GM12878 (cell line): Measurements from ENCODE around the gene CRACDL.

Source experiments
- CHD1 ChIP-seq: IDR thresholded peaks from 2 replicates; pipeline ENCODE4 v1.6.1; 2012; ENCODE audit warnings: low read depth, low read length, improper control_type of control experiment
- TCF12 ChIP-seq: IDR thresholded peaks from 2 replicates; pipeline ENCODE4 v1.6.1; 2011; ENCODE audit warnings: low read depth, mild to moderate bottlenecking, low read length
- ZNF217 ChIP-seq: fragments of 450-650 bp; IDR thresholded peaks from 2 replicates; pipeline ENCODE4 v1.6.1; 2017; ENCODE audit warnings: antibody characterized with exemption, mild to moderate bottlenecking
- TF ChIP-seq, protein P1 (sequence below), 3 experiments: IDR thresholded peaks in 2 of 3; conservative IDR thresholded peaks in 1 of 3; 2 replicates each; pipeline ENCODE4 v1.5.1; 2011; ENCODE audit warnings: low read depth in 3 of 3, low read length in 3 of 3, mild to moderate bottlenecking in 3 of 3, control low read depth in 2 of 3, moderate library complexity in 2 of 3, inconsistent platforms in 1 of 3, mixed read lengths in 1 of 3; ENCODE audit not compliant: control insufficient read depth in 2 of 3, insufficient read depth in 1 of 3; ENCODE audit errors: extremely low read depth in 1 of 3
- TF ChIP-seq, protein P2 (sequence below): IDR thresholded peaks from 2 replicates; pipeline ENCODE4 v1.6.1; 2012; ENCODE audit warnings: mild to moderate bottlenecking, low read depth, low read length

DNA sequence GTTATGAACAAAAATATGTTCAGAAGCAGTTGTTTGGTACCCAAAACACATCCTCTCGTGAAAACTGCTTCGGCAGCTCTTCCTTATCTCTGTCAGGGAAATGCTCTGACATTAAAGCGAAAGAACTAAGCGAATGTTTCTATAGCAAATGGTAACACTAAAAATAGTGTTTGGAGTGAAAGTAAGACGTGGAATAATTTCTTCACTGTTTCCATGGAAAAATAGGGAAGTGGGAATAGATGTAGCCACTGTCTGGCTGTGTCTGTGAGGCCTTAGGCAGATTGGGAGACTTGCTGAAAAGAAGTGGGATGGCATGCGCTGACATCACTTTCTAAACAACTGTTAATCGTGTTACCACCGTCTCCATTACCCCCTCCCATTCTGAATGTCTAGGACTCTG, 11.5 kb upstream of the CRACDL start:
- TF ChIP-seq, protein P1, sequence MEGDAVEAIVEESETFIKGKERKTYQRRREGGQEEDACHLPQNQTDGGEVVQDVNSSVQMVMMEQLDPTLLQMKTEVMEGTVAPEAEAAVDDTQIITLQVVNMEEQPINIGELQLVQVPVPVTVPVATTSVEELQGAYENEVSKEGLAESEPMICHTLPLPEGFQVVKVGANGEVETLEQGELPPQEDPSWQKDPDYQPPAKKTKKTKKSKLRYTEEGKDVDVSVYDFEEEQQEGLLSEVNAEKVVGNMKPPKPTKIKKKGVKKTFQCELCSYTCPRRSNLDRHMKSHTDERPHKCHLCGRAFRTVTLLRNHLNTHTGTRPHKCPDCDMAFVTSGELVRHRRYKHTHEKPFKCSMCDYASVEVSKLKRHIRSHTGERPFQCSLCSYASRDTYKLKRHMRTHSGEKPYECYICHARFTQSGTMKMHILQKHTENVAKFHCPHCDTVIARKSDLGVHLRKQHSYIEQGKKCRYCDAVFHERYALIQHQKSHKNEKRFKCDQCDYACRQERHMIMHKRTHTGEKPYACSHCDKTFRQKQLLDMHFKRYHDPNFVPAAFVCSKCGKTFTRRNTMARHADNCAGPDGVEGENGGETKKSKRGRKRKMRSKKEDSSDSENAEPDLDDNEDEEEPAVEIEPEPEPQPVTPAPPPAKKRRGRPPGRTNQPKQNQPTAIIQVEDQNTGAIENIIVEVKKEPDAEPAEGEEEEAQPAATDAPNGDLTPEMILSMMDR (IDR thresholded peaks at IDR 0.05 in 2 of 3, conservative IDR thresholded peaks at IDR 0.05 in 1 of 3; ENCODE audit: control insufficient read depth in 2 of 3, extremely low read depth in 1 of 3, insufficient read depth in 1 of 3, low read depth in 3 of 3, low read length in 3 of 3): no peak
- TF ChIP-seq, protein P2, sequence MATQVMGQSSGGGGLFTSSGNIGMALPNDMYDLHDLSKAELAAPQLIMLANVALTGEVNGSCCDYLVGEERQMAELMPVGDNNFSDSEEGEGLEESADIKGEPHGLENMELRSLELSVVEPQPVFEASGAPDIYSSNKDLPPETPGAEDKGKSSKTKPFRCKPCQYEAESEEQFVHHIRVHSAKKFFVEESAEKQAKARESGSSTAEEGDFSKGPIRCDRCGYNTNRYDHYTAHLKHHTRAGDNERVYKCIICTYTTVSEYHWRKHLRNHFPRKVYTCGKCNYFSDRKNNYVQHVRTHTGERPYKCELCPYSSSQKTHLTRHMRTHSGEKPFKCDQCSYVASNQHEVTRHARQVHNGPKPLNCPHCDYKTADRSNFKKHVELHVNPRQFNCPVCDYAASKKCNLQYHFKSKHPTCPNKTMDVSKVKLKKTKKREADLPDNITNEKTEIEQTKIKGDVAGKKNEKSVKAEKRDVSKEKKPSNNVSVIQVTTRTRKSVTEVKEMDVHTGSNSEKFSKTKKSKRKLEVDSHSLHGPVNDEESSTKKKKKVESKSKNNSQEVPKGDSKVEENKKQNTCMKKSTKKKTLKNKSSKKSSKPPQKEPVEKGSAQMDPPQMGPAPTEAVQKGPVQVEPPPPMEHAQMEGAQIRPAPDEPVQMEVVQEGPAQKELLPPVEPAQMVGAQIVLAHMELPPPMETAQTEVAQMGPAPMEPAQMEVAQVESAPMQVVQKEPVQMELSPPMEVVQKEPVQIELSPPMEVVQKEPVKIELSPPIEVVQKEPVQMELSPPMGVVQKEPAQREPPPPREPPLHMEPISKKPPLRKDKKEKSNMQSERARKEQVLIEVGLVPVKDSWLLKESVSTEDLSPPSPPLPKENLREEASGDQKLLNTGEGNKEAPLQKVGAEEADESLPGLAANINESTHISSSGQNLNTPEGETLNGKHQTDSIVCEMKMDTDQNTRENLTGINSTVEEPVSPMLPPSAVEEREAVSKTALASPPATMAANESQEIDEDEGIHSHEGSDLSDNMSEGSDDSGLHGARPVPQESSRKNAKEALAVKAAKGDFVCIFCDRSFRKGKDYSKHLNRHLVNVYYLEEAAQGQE: no peak
- no peak for TF ChIP-seq ZNF217
- TF ChIP-seq TCF12: no peak
- no peak for TF ChIP-seq CHD1
